WTC11 (cell line): ENCODE measurements around the gene ZNF527. TPM values are rescaled to one million over a fixed set of nuclear protein-coding genes. Genes with fewer than 3 reads are reported as not detected.

Experiments used
- ATAC-seq: fragments of 200-7000 bp; cut with Tn5 transposase; 2 replicates; pipeline ENCODE4 v1.10.0; 2021; ENCODE audit warnings: mild to moderate bottlenecking, moderate library complexity
- CTCF ChIA-PET: fragments of 300-600 bp; sonication (Branson Sonifier 250); formaldehyde crosslinking; loops from one replicate; lab custom pipeline; 2021; ENCODE audit warnings: antibody characterized with exemption; lab: Charles Lee
- POLR2A ChIA-PET: fragments of 350-600 bp; sonication (Branson Sonifier 250); formaldehyde crosslinking; loops from one replicate; lab custom pipeline; 2021; ENCODE audit warnings: antibody characterized with exemption; lab: Charles Lee
- DNase-seq: peaks from one replicate; pipeline ENCODE4 v3.0.0; 2021; ENCODE audit warnings: low spot score
- H3K27ac Mint-ChIP-seq: 2 replicates; pipeline ENCODE4 v1.8.0; 2021; ENCODE audit warnings: mixed read lengths
- H3K27me3 Mint-ChIP-seq: 2 replicates; pipeline ENCODE4 v1.8.0; 2021; ENCODE audit warnings: low read depth, mild to moderate bottlenecking, moderate library complexity, mixed read lengths
- H3K36me3 Mint-ChIP-seq: 2 replicates; pipeline ENCODE4 v1.8.0; 2021; ENCODE audit warnings: mixed read lengths
- H3K4me1 Mint-ChIP-seq: 2 replicates; pipeline ENCODE4 v1.8.0; 2022; ENCODE audit warnings: mixed read lengths
- H3K4me3 Mint-ChIP-seq: 2 replicates; pipeline ENCODE4 v1.8.0; 2021; ENCODE audit warnings: mild to moderate bottlenecking, moderate library complexity, mixed read lengths
- H3K9me3 Mint-ChIP-seq: 2 replicates; pipeline ENCODE4 v1.8.0; 2021; ENCODE audit warnings: mixed read lengths
- ARID4B ChIP-seq: sonication (generic); formaldehyde crosslinking; IDR thresholded peaks from 2 replicates; pipeline ENCODE4 v1.8.0; 2023; ENCODE audit warnings: missing genetic modification reagents, mild to moderate bottlenecking, borderline replicate concordance
- ATF2 ChIP-seq: sonication (generic); formaldehyde crosslinking; IDR thresholded peaks from 2 replicates; pipeline ENCODE4 v1.8.1; 2022; ENCODE audit warnings: low read depth, missing genetic modification reagents, borderline replicate concordance
- CREB1 ChIP-seq: sonication (generic); formaldehyde crosslinking; IDR thresholded peaks from 2 replicates; pipeline ENCODE4 v1.8.0; 2023; ENCODE audit warnings: mild to moderate bottlenecking, missing genetic modification reagents
- E2F1 ChIP-seq: sonication (generic); formaldehyde crosslinking; IDR thresholded peaks from 2 replicates; pipeline ENCODE4 v1.8.0; 2022; ENCODE audit warnings: mild to moderate bottlenecking, missing genetic modification reagents
- E2F4 ChIP-seq: sonication (generic); formaldehyde crosslinking; IDR thresholded peaks from 2 replicates; pipeline ENCODE4 v1.8.1; 2022; ENCODE audit warnings: low read depth, mild to moderate bottlenecking, moderate library complexity, missing genetic modification reagents, borderline replicate concordance
- ELF4 ChIP-seq: sonication (generic); formaldehyde crosslinking; IDR thresholded peaks from 2 replicates; pipeline ENCODE4 v1.8.1; 2022; ENCODE audit warnings: low read depth, mild to moderate bottlenecking, moderate library complexity, missing genetic modification reagents
- ERG ChIP-seq: fragments of 250-450 bp; sonication (Bioruptor Pico); IDR thresholded peaks from 2 replicates; pipeline ENCODE4 v1.8.0; 2021; ENCODE audit warnings: mild to moderate bottlenecking
- ETV6 ChIP-seq: sonication (generic); formaldehyde crosslinking; IDR thresholded peaks from 2 replicates; pipeline ENCODE4 v1.8.1; 2022; ENCODE audit warnings: mild to moderate bottlenecking, missing genetic modification reagents
- FOXP1 ChIP-seq: sonication (generic); formaldehyde crosslinking; IDR thresholded peaks from 2 replicates; pipeline ENCODE4 v1.8.0; 2022; ENCODE audit warnings: missing genetic modification reagents, mild to moderate bottlenecking, moderate library complexity, borderline replicate concordance
- GRHL2 ChIP-seq: fragments of 250-450 bp; sonication (Bioruptor Pico); IDR thresholded peaks from 2 replicates; pipeline ENCODE4 v1.8.0; 2022; ENCODE audit warnings: mild to moderate bottlenecking, moderate library complexity; ENCODE audit not compliant: insufficient replicate concordance, severe bottlenecking
- HMGXB4 ChIP-seq: sonication (generic); formaldehyde crosslinking; IDR thresholded peaks from 2 replicates; pipeline ENCODE4 v1.8.1; 2023; ENCODE audit warnings: mild to moderate bottlenecking, moderate library complexity, missing genetic modification reagents
- MYBL2 ChIP-seq: sonication (generic); formaldehyde crosslinking; IDR thresholded peaks from 2 replicates; pipeline ENCODE4 v1.8.1; 2023; ENCODE audit warnings: mild to moderate bottlenecking, moderate library complexity, missing genetic modification reagents
- NR2C2 ChIP-seq: sonication (generic); formaldehyde crosslinking; IDR thresholded peaks from 2 replicates; pipeline ENCODE4 v1.8.0; 2022; ENCODE audit warnings: mild to moderate bottlenecking, missing genetic modification reagents
- TEAD1 ChIP-seq: sonication (generic); formaldehyde crosslinking; IDR thresholded peaks from 2 replicates; pipeline ENCODE4 v1.8.0; 2022; ENCODE audit warnings: mild to moderate bottlenecking, missing genetic modification reagents
- TEAD4 ChIP-seq: sonication (generic); formaldehyde crosslinking; IDR thresholded peaks from 2 replicates; pipeline ENCODE4 v1.8.0; 2022; ENCODE audit warnings: mild to moderate bottlenecking, missing genetic modification reagents
- USF1 ChIP-seq: sonication (generic); formaldehyde crosslinking; IDR thresholded peaks from 2 replicates; pipeline ENCODE4 v1.8.0; 2022; ENCODE audit warnings: mild to moderate bottlenecking, missing genetic modification reagents
- ZBTB21 ChIP-seq: sonication (generic); formaldehyde crosslinking; IDR thresholded peaks from 2 replicates; pipeline ENCODE4 v1.8.1; 2023; ENCODE audit warnings: mild to moderate bottlenecking, missing genetic modification reagents, borderline replicate concordance
- ZNF219 ChIP-seq: sonication (generic); formaldehyde crosslinking; IDR thresholded peaks from 2 replicates; pipeline ENCODE4 v1.8.0; 2023; ENCODE audit warnings: missing genetic modification reagents, mild to moderate bottlenecking, borderline replicate concordance
- ZNF317 ChIP-seq: sonication (generic); formaldehyde crosslinking; IDR thresholded peaks from 2 replicates; pipeline ENCODE4 v1.8.1; 2023; ENCODE audit warnings: low read depth, mild to moderate bottlenecking, moderate library complexity, missing genetic modification reagents, borderline replicate concordance
- ZNF416 ChIP-seq: fragments of 250-450 bp; sonication (Bioruptor Pico); IDR thresholded peaks from 2 replicates; pipeline ENCODE4 v1.9.0; 2021; ENCODE audit warnings: mild to moderate bottlenecking, inconsistent platforms
- total RNA-seq: library from RNA; stranded (reverse); gene quantifications from 3 replicates; pipeline ENCODE4 v1.2.3, GENCODE V29; 2021

The ZNF527 gene
- total RNA-seq, 1 experiment from 2014 or later, result 3.3 TPM

GRCh38 chr19:37346091-37346490 lies 24.8 kb upstream of the ZNF527 start:
- H3K4me3 Mint-ChIP-seq, result no peak overlapping the region
- no peak overlapping the region for H3K27ac Mint-ChIP-seq
- H3K9me3 Mint-ChIP-seq, result peaks cover 6% of the 10 kb centered on the region
- no peaks in the 10 kb centered on the region for H3K27me3 Mint-ChIP-seq
- POLR2A ChIA-PET, result no interaction called here
- ATAC-seq (no peak), DNase-seq (no peak)
- TF ChIP-seq CREB1 (CRISPR knock-in tag) (no peak), E2F4 (CRISPR knock-in tag) (no peak), ZNF416 (CRISPR knock-in tag) (no peak), HMGXB4 (CRISPR knock-in tag) (no peak), TEAD4 (CRISPR knock-in tag) (no peak)
- CTCF ChIA-PET, result no interaction called here
- peaks cover 47% of the 10 kb centered on the region for H3K36me3 Mint-ChIP-seq
- H3K4me1 Mint-ChIP-seq, result no peaks in the 10 kb centered on the region

GRCh38 chr19:37348060-37348459 lies 22.8 kb upstream of the ZNF527 start:
- ChIA-PET POLR2A (no interaction called here), CTCF (no interaction called here)
- H3K36me3 Mint-ChIP-seq, result peaks cover 48% of the 10 kb centered on the region
- no peaks in the 10 kb centered on the region for H3K9me3 Mint-ChIP-seq
- no peak overlapping the region for H3K27ac Mint-ChIP-seq
- ATAC-seq (no peak), DNase-seq (no peak)
- H3K27me3 Mint-ChIP-seq, result no peaks in the 10 kb centered on the region
- H3K4me1 Mint-ChIP-seq, result no peaks in the 10 kb centered on the region
- no peak for TF ChIP-seq ARID4B (CRISPR knock-in tag)
- no peak for TF ChIP-seq USF1
- TF ChIP-seq E2F1 (CRISPR knock-in tag), result no peak
- no peak for TF ChIP-seq GRHL2 (CRISPR knock-in tag)
- TF ChIP-seq MYBL2 (CRISPR knock-in tag), result no peak
- no peak for TF ChIP-seq TEAD1
- TF ChIP-seq ZNF317, result no peak
- no peak for TF ChIP-seq ZBTB21 (CRISPR knock-in tag)
- no peak for TF ChIP-seq ZNF416 (CRISPR knock-in tag)
- no peak for TF ChIP-seq ZNF219
- TF ChIP-seq ETV6 (CRISPR knock-in tag), result no peak
- no peak for TF ChIP-seq ATF2 (CRISPR knock-in tag)
- TF ChIP-seq FOXP1 (CRISPR knock-in tag), result no peak
- TF ChIP-seq ERG, result no peak
- TF ChIP-seq NR2C2, result no peak
- TF ChIP-seq ELF4 (CRISPR knock-in tag), result no peak
- H3K4me3 Mint-ChIP-seq, result no peak overlapping the region
